K562 (cell line): ENCODE results near the gene SPDYE3. TPM values are rescaled to one million over a fixed set of nuclear protein-coding genes. Genes with fewer than 3 reads are reported as not detected.
A peak's percentile ranks its signal among the peaks of the same experiment; 100 is the strongest.
"Not testable (repeated sequence)": the region's sequence is repeated elsewhere in the genome, so short reads cannot be mapped to it uniquely, and the experiment has no call there.

ENCODE experiments used
- AFF4 ChIP-seq: sonication (generic); formaldehyde crosslinking; IDR thresholded peaks from 2 replicates; pipeline ENCODE4 v1.8.0; 2023; ENCODE audit warnings: mild to moderate bottlenecking, missing genetic modification reagents
- E2F3 ChIP-seq: fragments of 250-450 bp; sonication (Bioruptor Pico); IDR thresholded peaks from 2 replicates; pipeline ENCODE4 v1.4.0; 2020; ENCODE audit warnings: mild to moderate bottlenecking
- FOXP1 ChIP-seq: sonication (generic); formaldehyde crosslinking; IDR thresholded peaks from 2 replicates; pipeline ENCODE4 v1.8.0; 2022; ENCODE audit warnings: mild to moderate bottlenecking, missing genetic modification reagents
- GTF2E2 ChIP-seq: fragments of 200-800 bp; sonication (Bioruptor generic); IDR thresholded peaks from 2 replicates; pipeline ENCODE4 v1.6.1; 2016; ENCODE audit warnings: missing genetic modification characterization, missing compliant biosample characterization
- HCFC1 ChIP-seq: IDR thresholded peaks from 2 replicates; pipeline ENCODE4 v1.6.1; 2012; ENCODE audit warnings: low read depth, low read length, improper control_type of control experiment
- NFIC ChIP-seq: fragments of 450-650 bp; IDR thresholded peaks from 2 replicates; pipeline ENCODE4 v1.6.1; 2017; ENCODE audit warnings: mild to moderate bottlenecking, inconsistent platforms
- TAF7 ChIP-seq: fragments of 450-650 bp; IDR thresholded peaks from 2 replicates; pipeline ENCODE4 v1.6.1; 2016; ENCODE audit warnings: missing genetic modification characterization, missing compliant biosample characterization
- TARDBP ChIP-seq: fragments of 450-650 bp; IDR thresholded peaks from 2 replicates; pipeline ENCODE4 v1.6.1; 2016
- polyA plus RNA-seq, 8 experiments: library from polyadenylated mRNA; depleted of rRNA in 4 of 8; stranded (reverse) in 5 of 8; unstranded in 3 of 8; fragments of >200 nt; fragmentation: Nextera tagmentation in 2 of 8; fragmentation: Illumina TruSeq in 1 of 8; extraction: Ambion mirVana in 2 of 8; extraction: Trizol in 1 of 8; gene quantifications; 2 replicates each; pipeline versions ENCODE4 v1.2.1 to v1.2.3, GENCODE V29; 2011 to 2014; ENCODE audit warnings: inconsistent platforms in 1 of 8, missing spikeins in 1 of 8
- total RNA-seq, 7 experiments: library from RNA; depleted of rRNA in 6 of 7; stranded (reverse); fragments of >200 nt in 6 of 7; fragmentation: Illumina TruSeq in 2 of 7; extraction: Trizol in 2 of 7; gene quantifications; 2 replicates each; pipeline versions ENCODE4 v1.2.1 to v1.2.3, GENCODE V29; 2011 to 2021; ENCODE audit warnings: low replicate concordance in 1 of 7
- TF ChIP-seq, protein P1 (sequence below): sonication (generic); formaldehyde crosslinking; IDR thresholded peaks from 2 replicates; pipeline ENCODE4 v1.4.0; 2020; ENCODE audit warnings: mild to moderate bottlenecking, missing genetic modification reagents
- TF ChIP-seq, protein P2 (sequence below): fragments of 250-450 bp; sonication (Bioruptor Pico); IDR thresholded peaks from 2 replicates; pipeline ENCODE4 v1.9.0; 2021; ENCODE audit warnings: mild to moderate bottlenecking
- TF ChIP-seq, protein P3 (sequence below), 2 experiments: fragments of 450-650 bp in 1 of 2; sonication (generic) in 1 of 2; formaldehyde crosslinking in 1 of 2; IDR thresholded peaks; 2 replicates each; pipeline versions ENCODE4 v1.7.1 to v1.9.0; 2016 to 2022; ENCODE audit warnings: inconsistent platforms in 1 of 2, mild to moderate bottlenecking in 1 of 2, missing genetic modification reagents in 1 of 2

The SPDYE3 gene
- total and polyA plus RNA-seq, 9 of the 15 experiments (the other 6 are each of a cell fraction or from before 2014, with no cell fraction given): 0.04 to 3.3 (median 1.2) TPM; not detected in 6

- TF ChIP-seq, protein P1, sequence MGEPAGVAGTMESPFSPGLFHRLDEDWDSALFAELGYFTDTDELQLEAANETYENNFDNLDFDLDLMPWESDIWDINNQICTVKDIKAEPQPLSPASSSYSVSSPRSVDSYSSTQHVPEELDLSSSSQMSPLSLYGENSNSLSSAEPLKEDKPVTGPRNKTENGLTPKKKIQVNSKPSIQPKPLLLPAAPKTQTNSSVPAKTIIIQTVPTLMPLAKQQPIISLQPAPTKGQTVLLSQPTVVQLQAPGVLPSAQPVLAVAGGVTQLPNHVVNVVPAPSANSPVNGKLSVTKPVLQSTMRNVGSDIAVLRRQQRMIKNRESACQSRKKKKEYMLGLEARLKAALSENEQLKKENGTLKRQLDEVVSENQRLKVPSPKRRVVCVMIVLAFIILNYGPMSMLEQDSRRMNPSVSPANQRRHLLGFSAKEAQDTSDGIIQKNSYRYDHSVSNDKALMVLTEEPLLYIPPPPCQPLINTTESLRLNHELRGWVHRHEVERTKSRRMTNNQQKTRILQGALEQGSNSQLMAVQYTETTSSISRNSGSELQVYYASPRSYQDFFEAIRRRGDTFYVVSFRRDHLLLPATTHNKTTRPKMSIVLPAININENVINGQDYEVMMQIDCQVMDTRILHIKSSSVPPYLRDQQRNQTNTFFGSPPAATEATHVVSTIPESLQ (CRISPR knock-in tag): peak; percentile 92
- TF ChIP-seq AFF4 (peak; percentile 48), TARDBP (0 out of 2 replicates have a peak, but pooled peaks have one; percentile 55), FOXP1 (CRISPR knock-in tag) (peak; percentile 81; the same call in 1 of the 2 replicates), NFIC (peak; percentile 78), HCFC1 (peak; percentile 60), TAF7 (peak; percentile 83), GTF2E2 (peak; percentile 82), E2F3 (peak; percentile 61; the same call in 1 of the 2 replicates)
- TF ChIP-seq, protein P2, sequence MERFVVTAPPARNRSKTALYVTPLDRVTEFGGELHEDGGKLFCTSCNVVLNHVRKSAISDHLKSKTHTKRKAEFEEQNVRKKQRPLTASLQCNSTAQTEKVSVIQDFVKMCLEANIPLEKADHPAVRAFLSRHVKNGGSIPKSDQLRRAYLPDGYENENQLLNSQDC: peak; percentile 71
- TF ChIP-seq, protein P3, sequence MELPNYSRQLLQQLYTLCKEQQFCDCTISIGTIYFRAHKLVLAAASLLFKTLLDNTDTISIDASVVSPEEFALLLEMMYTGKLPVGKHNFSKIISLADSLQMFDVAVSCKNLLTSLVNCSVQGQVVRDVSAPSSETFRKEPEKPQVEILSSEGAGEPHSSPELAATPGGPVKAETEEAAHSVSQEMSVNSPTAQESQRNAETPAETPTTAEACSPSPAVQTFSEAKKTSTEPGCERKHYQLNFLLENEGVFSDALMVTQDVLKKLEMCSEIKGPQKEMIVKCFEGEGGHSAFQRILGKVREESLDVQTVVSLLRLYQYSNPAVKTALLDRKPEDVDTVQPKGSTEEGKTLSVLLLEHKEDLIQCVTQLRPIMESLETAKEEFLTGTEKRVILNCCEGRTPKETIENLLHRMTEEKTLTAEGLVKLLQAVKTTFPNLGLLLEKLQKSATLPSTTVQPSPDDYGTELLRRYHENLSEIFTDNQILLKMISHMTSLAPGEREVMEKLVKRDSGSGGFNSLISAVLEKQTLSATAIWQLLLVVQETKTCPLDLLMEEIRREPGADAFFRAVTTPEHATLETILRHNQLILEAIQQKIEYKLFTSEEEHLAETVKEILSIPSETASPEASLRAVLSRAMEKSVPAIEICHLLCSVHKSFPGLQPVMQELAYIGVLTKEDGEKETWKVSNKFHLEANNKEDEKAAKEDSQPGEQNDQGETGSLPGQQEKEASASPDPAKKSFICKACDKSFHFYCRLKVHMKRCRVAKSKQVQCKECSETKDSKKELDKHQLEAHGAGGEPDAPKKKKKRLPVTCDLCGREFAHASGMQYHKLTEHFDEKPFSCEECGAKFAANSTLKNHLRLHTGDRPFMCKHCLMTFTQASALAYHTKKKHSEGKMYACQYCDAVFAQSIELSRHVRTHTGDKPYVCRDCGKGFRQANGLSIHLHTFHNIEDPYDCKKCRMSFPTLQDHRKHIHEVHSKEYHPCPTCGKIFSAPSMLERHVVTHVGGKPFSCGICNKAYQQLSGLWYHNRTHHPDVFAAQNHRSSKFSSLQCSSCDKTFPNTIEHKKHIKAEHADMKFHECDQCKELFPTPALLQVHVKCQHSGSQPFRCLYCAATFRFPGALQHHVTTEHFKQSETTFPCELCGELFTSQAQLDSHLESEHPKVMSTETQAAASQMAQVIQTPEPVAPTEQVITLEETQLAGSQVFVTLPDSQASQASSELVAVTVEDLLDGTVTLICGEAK (IDR thresholded peaks at IDR 0.05): peak; percentile 72; the same call in 1 of the 2 replicates
- TF ChIP-seq, protein P3 (CRISPR knock-in tag; IDR thresholded peaks at IDR 0.05): not testable (repeated sequence)
Observed at GRCh38 chr7:100335566-100336466, 28.3 kb downstream of the SPDYE3 start (continued).
